Measurements from ENCODE around the gene HDGFL2.

Gene HDGFL2

DNA sequence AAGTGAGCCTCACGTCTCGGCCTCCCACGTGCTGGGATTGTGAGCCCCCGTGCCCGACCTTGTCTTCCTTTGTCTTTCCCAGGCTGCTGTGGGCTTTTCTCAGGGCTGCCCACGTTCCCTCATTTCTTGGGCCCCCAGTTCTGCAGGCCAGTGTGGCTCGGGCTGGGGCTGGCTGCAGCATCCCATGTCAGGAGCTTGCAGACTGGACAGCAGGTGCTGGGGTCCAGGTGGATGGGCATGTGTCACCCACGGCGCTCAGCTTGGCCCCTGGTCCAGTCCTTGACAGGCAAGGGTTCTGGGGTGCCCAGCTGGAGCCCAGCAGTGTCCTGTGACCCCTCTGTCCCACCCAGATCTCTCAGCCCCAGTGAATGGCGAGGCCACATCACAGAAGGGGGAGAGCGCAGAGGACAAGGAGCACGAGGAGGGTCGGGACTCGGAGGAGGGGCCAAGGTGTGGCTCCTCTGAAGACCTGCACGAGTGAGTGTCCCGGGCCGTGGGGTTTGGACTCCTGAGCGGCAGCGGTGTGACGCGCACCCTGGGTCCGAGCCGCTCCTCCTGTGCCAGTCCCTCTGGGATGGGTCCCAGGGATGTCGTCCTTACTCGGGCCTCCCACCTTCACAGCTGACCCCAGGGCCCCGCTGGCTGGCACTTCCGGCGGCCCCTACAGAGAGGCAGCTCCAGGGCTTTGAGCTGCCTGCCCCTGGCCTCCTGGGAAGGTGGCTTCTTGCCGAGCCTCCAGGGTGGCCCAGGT, 28.9 kb downstream of the HDGFL2 start:
- Histone ChIP-seq H3K4me3 (ENCODE audit: low read depth, low read length) (no peak overlapping the region), H3K27ac (ENCODE audit: extremely low read depth, low read depth, low read length) (no peak overlapping the region), H3K36me3 (ENCODE audit: control insufficient read depth in 2 of 2, insufficient read depth in 1 of 2, low read length in 2 of 2) (peaks cover 6 to 87% of the 10 kb centered on the region in 2 experiments; a peak in 2 of 3 replicates), H3K9me3 (ENCODE audit: control insufficient read depth, insufficient read depth, low read depth, low read length) (no peaks in the 10 kb centered on the region), H3K4me1 (ENCODE audit: control insufficient read depth, insufficient read depth, low read length) (no peaks in the 10 kb centered on the region)
- ChIA-PET POLR2A (interaction anchor here (0.6 kb wide), 1 partner anchor 318 kb away, joined by 12 read pairs; no protein-coding TSS in a partner anchor), CTCF (interaction anchor here (1.2 kb wide), 1 partner anchor 24 kb away, joined by 4 read pairs; no protein-coding TSS in a partner anchor)
- TF ChIP-seq, protein P1, sequence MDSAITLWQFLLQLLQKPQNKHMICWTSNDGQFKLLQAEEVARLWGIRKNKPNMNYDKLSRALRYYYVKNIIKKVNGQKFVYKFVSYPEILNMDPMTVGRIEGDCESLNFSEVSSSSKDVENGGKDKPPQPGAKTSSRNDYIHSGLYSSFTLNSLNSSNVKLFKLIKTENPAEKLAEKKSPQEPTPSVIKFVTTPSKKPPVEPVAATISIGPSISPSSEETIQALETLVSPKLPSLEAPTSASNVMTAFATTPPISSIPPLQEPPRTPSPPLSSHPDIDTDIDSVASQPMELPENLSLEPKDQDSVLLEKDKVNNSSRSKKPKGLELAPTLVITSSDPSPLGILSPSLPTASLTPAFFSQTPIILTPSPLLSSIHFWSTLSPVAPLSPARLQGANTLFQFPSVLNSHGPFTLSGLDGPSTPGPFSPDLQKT (IDR thresholded peaks at IDR 0.05; ENCODE audit: borderline replicate concordance, low read depth, low read length) = no peak
- TF ChIP-seq ZNF202 (tag by site-specific recombination; IDR thresholded peaks at IDR 0.05; ENCODE audit: borderline replicate concordance) (no peak), ZNF394 (tag by site-specific recombination; IDR thresholded peaks at IDR 0.05; ENCODE audit: borderline replicate concordance) (no peak)
- TF ChIP-seq, protein P2, sequence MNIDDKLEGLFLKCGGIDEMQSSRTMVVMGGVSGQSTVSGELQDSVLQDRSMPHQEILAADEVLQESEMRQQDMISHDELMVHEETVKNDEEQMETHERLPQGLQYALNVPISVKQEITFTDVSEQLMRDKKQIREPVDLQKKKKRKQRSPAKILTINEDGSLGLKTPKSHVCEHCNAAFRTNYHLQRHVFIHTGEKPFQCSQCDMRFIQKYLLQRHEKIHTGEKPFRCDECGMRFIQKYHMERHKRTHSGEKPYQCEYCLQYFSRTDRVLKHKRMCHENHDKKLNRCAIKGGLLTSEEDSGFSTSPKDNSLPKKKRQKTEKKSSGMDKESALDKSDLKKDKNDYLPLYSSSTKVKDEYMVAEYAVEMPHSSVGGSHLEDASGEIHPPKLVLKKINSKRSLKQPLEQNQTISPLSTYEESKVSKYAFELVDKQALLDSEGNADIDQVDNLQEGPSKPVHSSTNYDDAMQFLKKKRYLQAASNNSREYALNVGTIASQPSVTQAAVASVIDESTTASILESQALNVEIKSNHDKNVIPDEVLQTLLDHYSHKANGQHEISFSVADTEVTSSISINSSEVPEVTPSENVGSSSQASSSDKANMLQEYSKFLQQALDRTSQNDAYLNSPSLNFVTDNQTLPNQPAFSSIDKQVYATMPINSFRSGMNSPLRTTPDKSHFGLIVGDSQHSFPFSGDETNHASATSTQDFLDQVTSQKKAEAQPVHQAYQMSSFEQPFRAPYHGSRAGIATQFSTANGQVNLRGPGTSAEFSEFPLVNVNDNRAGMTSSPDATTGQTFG (tag by site-specific recombination; IDR thresholded peaks at IDR 0.05; ENCODE audit: borderline replicate concordance) = no peak

DNA sequence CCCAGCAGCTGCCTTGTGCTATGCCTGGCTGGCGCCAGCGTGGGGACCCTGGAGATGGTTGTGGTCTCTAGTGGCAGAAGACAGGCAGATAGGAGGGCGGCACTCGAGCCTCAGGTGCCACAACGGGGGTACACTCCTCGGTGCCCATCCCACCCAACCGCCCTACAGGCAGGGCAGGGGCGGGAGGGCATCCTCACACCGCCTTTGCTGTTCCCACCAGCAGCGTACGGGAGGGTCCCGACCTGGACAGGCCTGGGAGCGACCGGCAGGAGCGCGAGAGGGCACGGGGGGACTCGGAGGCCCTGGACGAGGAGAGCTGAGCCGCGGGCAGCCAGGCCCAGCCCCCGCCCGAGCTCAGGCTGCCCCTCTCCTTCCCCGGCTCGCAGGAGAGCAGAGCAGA, 29.6 kb downstream of the HDGFL2 start:
- Histone ChIP-seq H3K4me3 (ENCODE audit: low read depth, low read length) (no peak overlapping the region), H3K36me3 (ENCODE audit: control insufficient read depth in 2 of 2, insufficient read depth in 1 of 2, low read length in 2 of 2) (peaks cover 6 to 83% of the 10 kb centered on the region in 2 experiments; a peak in 2 of 3 replicates), H3K4me1 (ENCODE audit: control insufficient read depth, insufficient read depth, low read length) (no peaks in the 10 kb centered on the region), H3K9me3 (ENCODE audit: control insufficient read depth, insufficient read depth, low read depth, low read length) (no peaks in the 10 kb centered on the region), H3K27ac (ENCODE audit: extremely low read depth, low read depth, low read length) (no peak overlapping the region)
- no peak for TF ChIP-seq ZNF544 (tag by site-specific recombination; IDR thresholded peaks at IDR 0.05)
- TF ChIP-seq, protein P3, sequence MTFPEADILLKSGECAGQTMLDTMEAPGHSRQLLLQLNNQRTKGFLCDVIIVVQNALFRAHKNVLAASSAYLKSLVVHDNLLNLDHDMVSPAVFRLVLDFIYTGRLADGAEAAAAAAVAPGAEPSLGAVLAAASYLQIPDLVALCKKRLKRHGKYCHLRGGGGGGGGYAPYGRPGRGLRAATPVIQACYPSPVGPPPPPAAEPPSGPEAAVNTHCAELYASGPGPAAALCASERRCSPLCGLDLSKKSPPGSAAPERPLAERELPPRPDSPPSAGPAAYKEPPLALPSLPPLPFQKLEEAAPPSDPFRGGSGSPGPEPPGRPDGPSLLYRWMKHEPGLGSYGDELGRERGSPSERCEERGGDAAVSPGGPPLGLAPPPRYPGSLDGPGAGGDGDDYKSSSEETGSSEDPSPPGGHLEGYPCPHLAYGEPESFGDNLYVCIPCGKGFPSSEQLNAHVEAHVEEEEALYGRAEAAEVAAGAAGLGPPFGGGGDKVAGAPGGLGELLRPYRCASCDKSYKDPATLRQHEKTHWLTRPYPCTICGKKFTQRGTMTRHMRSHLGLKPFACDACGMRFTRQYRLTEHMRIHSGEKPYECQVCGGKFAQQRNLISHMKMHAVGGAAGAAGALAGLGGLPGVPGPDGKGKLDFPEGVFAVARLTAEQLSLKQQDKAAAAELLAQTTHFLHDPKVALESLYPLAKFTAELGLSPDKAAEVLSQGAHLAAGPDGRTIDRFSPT (tag by site-specific recombination; IDR thresholded peaks at IDR 0.05) = peak; percentile 74
- CTCF ChIA-PET = no interaction called here
- POLR2A ChIA-PET = no interaction called here

DNA sequence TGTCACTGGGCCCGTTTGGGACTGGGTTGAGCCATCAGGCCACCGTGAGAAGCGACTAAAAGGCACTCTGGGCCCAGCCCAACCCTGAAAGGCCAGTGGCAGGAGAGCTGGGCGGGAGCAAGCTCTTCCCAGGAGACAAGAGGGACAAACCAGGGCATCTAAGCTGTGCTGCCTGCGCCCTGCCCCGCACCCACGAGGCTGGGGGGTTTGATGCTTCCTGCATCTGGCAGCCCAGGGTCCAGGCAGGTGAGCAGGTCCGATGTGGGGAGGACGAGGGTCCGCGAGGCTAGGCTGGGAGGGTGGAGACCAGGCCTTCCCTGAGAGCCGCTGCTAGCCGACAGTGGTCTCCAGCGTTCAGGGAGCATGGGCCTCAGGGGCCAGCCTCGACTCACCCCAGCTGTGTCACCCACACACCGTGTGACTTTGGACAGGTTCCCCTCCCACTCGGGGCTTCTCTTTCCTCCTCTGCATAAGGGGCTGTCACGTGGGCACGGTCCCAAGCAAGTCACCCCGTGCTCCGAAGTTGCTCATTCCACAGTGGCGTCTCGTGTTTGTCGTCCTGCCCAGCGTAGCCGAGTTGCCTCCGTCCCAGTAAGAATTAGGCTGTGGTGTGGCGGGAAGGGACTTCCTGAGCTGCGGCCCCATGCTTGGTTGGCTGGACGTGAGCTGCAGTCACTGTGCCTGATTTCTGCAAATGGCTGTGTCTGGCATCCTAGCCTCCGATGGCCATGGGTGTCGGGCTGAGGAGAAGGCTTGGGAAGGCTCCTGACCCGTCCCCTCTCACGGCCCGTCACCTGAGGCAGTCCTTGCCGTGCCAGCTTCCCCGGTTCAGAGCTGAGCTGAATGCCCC, 30.4 kb downstream of the HDGFL2 start:
- CTCF ChIA-PET = no interaction called here
- H3K4me3 ChIP-seq (ENCODE audit: low read depth, low read length) = no peak overlapping the region

More for the DNA sequence above, 30.4 kb downstream of the HDGFL2 start:
- POLR2A ChIA-PET = no interaction called here
- Histone ChIP-seq H3K36me3 (ENCODE audit: control insufficient read depth in 2 of 2, insufficient read depth in 1 of 2, low read length in 2 of 2) (peaks cover 6 to 82% of the 10 kb centered on the region in 2 experiments; a peak in 2 of 3 replicates), H3K27ac (ENCODE audit: extremely low read depth, low read depth, low read length) (no peak overlapping the region), H3K9me3 (ENCODE audit: control insufficient read depth, insufficient read depth, low read depth, low read length) (no peaks in the 10 kb centered on the region), H3K4me1 (ENCODE audit: control insufficient read depth, insufficient read depth, low read length) (no peaks in the 10 kb centered on the region)
- TF ChIP-seq EGR2 (tag by site-specific recombination; IDR thresholded peaks at IDR 0.05; ENCODE audit: low read depth) (peak; percentile 37; the same call in 1 of the 2 replicates), ZFHX2 (tag by site-specific recombination; conservative IDR thresholded peaks at IDR 0.05) (peak; percentile 51), IKZF3 (tag by site-specific recombination; IDR thresholded peaks at IDR 0.05) (no peak)

All from HEK293 (cell line).